PC-3 (cell line): ENCODE data around the gene COX4I1.

Experiments
- CTCF ChIP-seq: fragments of 300-600 bp; sonication (generic); conservative IDR thresholded peaks from 2 replicates; pipeline ENCODE4 v1.5.1; 2017; ENCODE audit warnings: antibody characterized with exemption, low read depth, mild to moderate bottlenecking, low read length
- EZH2 ChIP-seq: fragments of 300-600 bp; sonication (generic); IDR thresholded peaks from one replicate; pipeline ENCODE4 v1.6.1; 2017; ENCODE audit warnings: antibody characterized with exemption, mild to moderate bottlenecking, low read length; ENCODE audit not compliant: unreplicated experiment
- EZH2phosphoT487 ChIP-seq: fragments of 300-600 bp; sonication (generic); IDR thresholded peaks from 2 replicates; pipeline ENCODE4 v1.6.1; 2018; ENCODE audit warnings: mild to moderate bottlenecking, antibody characterized with exemption, low read length, borderline replicate concordance

- TF ChIP-seq CTCF (no peak), EZH2 (no peak), EZH2phosphoT487 (no peak)
Observed at GRCh38 chr16:85844169-85844481, 44.6 kb downstream of the COX4I1 start.
